HCT116 (cell line): ENCODE data around the gene SOBP. TPM values are rescaled to one million over a fixed set of nuclear protein-coding genes. Genes with fewer than 3 reads are reported as not detected.

ENCODE experiments used
- ATAC-seq: fragments of 200-7000 bp; cut with Tn5 transposase; 2 replicates; pipeline ENCODE4 v1.9.1; 2020; ENCODE audit warnings: mild to moderate bottlenecking, moderate library complexity
- BruUV-seq: library from RNA; stranded (reverse); fragments of 400-500 nt; replicated peaks from 2 replicates; lab custom pipeline; 2021; lab: Mats Ljungman, UMichigan
- CTCF ChIA-PET: fragments of 300-600 bp; sonication (Branson Sonifier 250); formaldehyde crosslinking; loops from one replicate; lab custom pipeline; 2021; ENCODE audit warnings: antibody characterized with exemption; lab: Charles Lee
- POLR2A ChIA-PET: fragments of 300-600, 350-600 bp; sonication (Branson Sonifier 250); formaldehyde crosslinking; loops from one replicate; lab custom pipeline; 2021; ENCODE audit warnings: antibody characterized with exemption; lab: Charles Lee
- RAD21 ChIA-PET, 2 experiments: fragments of 300-600 bp; sonication (Branson Sonifier 250); formaldehyde crosslinking; loops; one replicate each; lab custom pipeline; 2023; ENCODE audit warnings: low total read pairs in 2 of 2; ENCODE audit not compliant: uncharacterized antibody in 2 of 2, unreplicated experiment in 2 of 2, low non-redundant PET in 1 of 2; lab: Charles Lee
- DNase-seq: peaks from one replicate; pipeline ENCODE4 v3.0.0-alpha.2; 2010; ENCODE audit warnings: low read depth, low spot score
- H2AFZ ChIP-seq: fragments of 200-600 bp; shearing (Covaris generic), sonication (generic); 2 replicates; pipeline ENCODE4 v1.6.1; 2017; ENCODE audit warnings: low read depth, mixed run types, mixed read lengths, antibody characterized with exemption, low read length; ENCODE audit not compliant: poor library complexity, severe bottlenecking
- H3K27ac ChIP-seq: 2 replicates; pipeline ENCODE4 v1.5.1; 2012; ENCODE audit warnings: low read depth, low read length
- H3K27me3 ChIP-seq: fragments of 200-600 bp; sonication (generic); 2 replicates; pipeline ENCODE4 v1.6.1; 2016; ENCODE audit warnings: mixed run types, low read length, mixed read lengths; ENCODE audit not compliant: insufficient read depth
- H3K36me3 ChIP-seq, 2 experiments: fragments of 200-500 bp in 1 of 2; fragments of 200-600 bp in 1 of 2; sonication (Bioruptor generic) in 1 of 2; sonication (generic) in 1 of 2; 2 replicates each; pipeline versions ENCODE4 v1.5.1 to v1.6.1; 2014 to 2016; ENCODE audit warnings: low read length in 2 of 2, inconsistent platforms in 1 of 2, mixed read lengths in 1 of 2, mixed run types in 1 of 2; ENCODE audit not compliant: insufficient read depth in 2 of 2, control insufficient read depth in 1 of 2
- H3K4me1 ChIP-seq, 2 experiments: fragments of 200-600 bp in 1 of 2; sonication (generic) in 1 of 2; 2 replicates each; pipeline versions ENCODE4 v1.5.1 to v1.6.1; 2012 to 2017; ENCODE audit warnings: low read length in 2 of 2, inconsistent platforms in 1 of 2, mild to moderate bottlenecking in 1 of 2, mixed read lengths in 1 of 2, mixed run types in 1 of 2, moderate library complexity in 1 of 2; ENCODE audit not compliant: insufficient read depth in 2 of 2, control insufficient read depth in 1 of 2
- H3K4me2 ChIP-seq: fragments of 200-600 bp; sonication (generic); 2 replicates; pipeline ENCODE4 v1.6.1; 2017; ENCODE audit warnings: mixed run types, low read length, mixed read lengths
- H3K4me3 ChIP-seq, 2 experiments: fragments of 200-600 bp in 1 of 2; sonication (generic) in 1 of 2; replicated peaks in 1 of 2; 2 replicates each; pipeline ENCODE4 v1.5.1; 2011 to 2016; ENCODE audit warnings: low read length in 2 of 2, control low read depth in 1 of 2, low read depth in 1 of 2, mild to moderate bottlenecking in 1 of 2, mixed read lengths in 1 of 2, mixed run types in 1 of 2
- H3K79me2 ChIP-seq: fragments of 200-600 bp; sonication (generic); 2 replicates; pipeline ENCODE4 v1.6.1; 2017; ENCODE audit warnings: mild to moderate bottlenecking, mixed run types, low read length, moderate library complexity, mixed read lengths; ENCODE audit not compliant: insufficient read depth
- H3K9ac ChIP-seq: fragments of 200-600 bp; sonication (generic); 2 replicates; pipeline ENCODE4 v1.6.1; 2016; ENCODE audit warnings: low read length, mixed read lengths
- H3K9me2 ChIP-seq: fragments of 200-600 bp; sonication (generic), shearing (Covaris generic); 2 replicates; pipeline ENCODE4 v1.6.1; 2017; ENCODE audit warnings: mixed run types, mild to moderate bottlenecking, moderate library complexity; ENCODE audit not compliant: insufficient read depth
- H3K9me3 ChIP-seq, 2 experiments: fragments of 200-500 bp in 1 of 2; fragments of 200-600 bp in 1 of 2; sonication (Bioruptor generic) in 1 of 2; sonication (generic) in 1 of 2; 2 replicates each; pipeline ENCODE4 v1.6.1; 2014 to 2017; ENCODE audit warnings: low read length in 2 of 2, mixed read lengths in 2 of 2, inconsistent platforms in 1 of 2, low read depth in 1 of 2, mild to moderate bottlenecking in 1 of 2, mixed run types in 1 of 2, moderate library complexity in 1 of 2; ENCODE audit not compliant: control insufficient read depth in 1 of 2, insufficient read depth in 1 of 2
- H4K20me1 ChIP-seq: fragments of 200-600 bp; sonication (generic), shearing (Covaris generic); 2 replicates; pipeline ENCODE4 v1.6.1; 2017; ENCODE audit warnings: mixed run types, mild to moderate bottlenecking, moderate library complexity; ENCODE audit not compliant: insufficient read depth
- CBX3 ChIP-seq: IDR thresholded peaks from 2 replicates; pipeline ENCODE4 v1.6.1; 2012; ENCODE audit warnings: low read depth
- CTCF ChIP-seq, 3 experiments: fragments of 200-600 bp in 1 of 3; sonication (generic) in 1 of 3; IDR thresholded peaks in 2 of 3; conservative IDR thresholded peaks in 1 of 3; 2 replicates each; pipeline ENCODE4 v1.5.1; 2012 to 2017; ENCODE audit warnings: low read depth in 2 of 3, low read length in 2 of 3, antibody characterized with exemption in 1 of 3, borderline replicate concordance in 1 of 3, control low read depth in 1 of 3, mild to moderate bottlenecking in 1 of 3, mixed read lengths in 1 of 3, mixed run types in 1 of 3, moderate library complexity in 1 of 3; ENCODE audit not compliant: insufficient read depth in 1 of 3
- EGR1 ChIP-seq: IDR thresholded peaks from 2 replicates; pipeline ENCODE4 v1.6.1; 2012; ENCODE audit warnings: low read depth
- ELF1 ChIP-seq: IDR thresholded peaks from 2 replicates; pipeline ENCODE4 v1.6.1; 2012; ENCODE audit warnings: low read depth, borderline replicate concordance
- EZH2 ChIP-seq: fragments of 200-600 bp; sonication (generic); IDR thresholded peaks from 2 replicates; pipeline ENCODE4 v1.6.1; 2017; ENCODE audit warnings: antibody characterized with exemption, mixed run types
- JUND ChIP-seq: IDR thresholded peaks from 2 replicates; pipeline ENCODE4 v1.6.1; 2012
- MAX ChIP-seq: IDR thresholded peaks from 2 replicates; pipeline ENCODE4 v1.6.1; 2012
- POLR2A ChIP-seq: IDR thresholded peaks from 2 replicates; pipeline ENCODE4 v1.7.0; 2011; ENCODE audit warnings: borderline replicate concordance; ENCODE audit not compliant: insufficient read depth, insufficient read length; ENCODE audit errors: extremely low read depth
- RAD21 ChIP-seq: IDR thresholded peaks from 2 replicates; pipeline ENCODE4 v1.6.1; 2012; ENCODE audit warnings: low read depth, mild to moderate bottlenecking
- SIN3A ChIP-seq: IDR thresholded peaks from 2 replicates; pipeline ENCODE4 v1.6.1; 2012; ENCODE audit warnings: low read depth
- SP1 ChIP-seq: IDR thresholded peaks from 2 replicates; pipeline ENCODE4 v1.6.1; 2012; ENCODE audit warnings: low read depth
- TCF7L2 ChIP-seq: IDR thresholded peaks from 2 replicates; pipeline ENCODE4 v1.7.0; 2011; ENCODE audit warnings: borderline replicate concordance, inconsistent platforms; ENCODE audit not compliant: insufficient read depth, insufficient read length; ENCODE audit errors: extremely low read depth
- ZFX ChIP-seq: fragments of 450-650 bp; IDR thresholded peaks from 2 replicates; pipeline ENCODE4 v1.6.1; 2017
- intact Hi-C: fragments of 100-400 bp; cut with micrococcal nuclease; formaldehyde crosslinking; loops from 2 replicates; pipeline ENCODE4 v1.10.0; 2022
- total RNA-seq: library from RNA; stranded (reverse); gene quantifications from one replicate; pipeline ENCODE4 v1.2.1, GENCODE V29; 2021; ENCODE audit not compliant: unreplicated experiment

Gene SOBP
- total RNA-seq, 1 experiment from 2014 or later: 2.6 TPM

GRCh38 chr6:107590378-107590777 lies 100.5 kb downstream of the SOBP start:
- no TSS peak for BruUV-seq
- DNase-seq: no peak
- no peak overlapping the region for H3K27ac ChIP-seq

GRCh38 chr6:107591346-107591745 lies 101.4 kb downstream of the SOBP start:
- RAD21 ChIA-PET: no interaction called here

More at GRCh38 chr6:107590378-107590777, 100.5 kb downstream of the SOBP start:
- no peak overlapping the region for H2AFZ ChIP-seq
- CTCF ChIA-PET: no interaction called here
- H3K27me3 ChIP-seq: no peaks in the 10 kb centered on the region
- no peaks in the 10 kb centered on the region for H3K79me2 ChIP-seq
- H4K20me1 ChIP-seq: no peaks in the 10 kb centered on the region
- no peaks in the 10 kb centered on the region for H3K36me3 ChIP-seq
- H3K9me2 ChIP-seq: no peaks in the 10 kb centered on the region
- no peak overlapping the region for H3K4me2 ChIP-seq
- RAD21 ChIA-PET: no interaction called here
- intact Hi-C loops: no loop called here
- ATAC-seq: no peak
- H3K4me1 ChIP-seq: no peaks in the 10 kb centered on the region
- POLR2A ChIA-PET: no interaction called here
- no peak overlapping the region for H3K9ac ChIP-seq
- no peak overlapping the region for H3K4me3 ChIP-seq
- H3K9me3 ChIP-seq: no peaks in the 10 kb centered on the region
- no peak for TF ChIP-seq ELF1
- TF ChIP-seq, all 23 proteins: peak for 0

GRCh38 chr6:107592806-107593205 lies 102.9 kb downstream of the SOBP start:
- no peak overlapping the region for H3K27ac ChIP-seq
- no TSS peak for BruUV-seq
- RAD21 ChIA-PET: no interaction called here
- no peak overlapping the region for H3K9ac ChIP-seq
- H4K20me1 ChIP-seq: no peaks in the 10 kb centered on the region
- no peak for TF ChIP-seq POLR2A
- TF ChIP-seq CBX3: no peak
- TF ChIP-seq SP1: no peak
- TF ChIP-seq EGR1: no peak
- TF ChIP-seq MAX: no peak
- TF ChIP-seq TCF7L2: no peak
- no peak for TF ChIP-seq EZH2
- no peak for TF ChIP-seq ELF1
- no peak for TF ChIP-seq SIN3A
- TF ChIP-seq CTCF (IDR thresholded peaks at IDR 0.05 in 2 of 3, conservative IDR thresholded peaks at IDR 0.05 in 1 of 3; ENCODE audit: borderline replicate concordance in 1 of 3, insufficient read depth in 1 of 3, low read depth in 2 of 3, low read length in 2 of 3): no peak
- no peaks in the 10 kb centered on the region for H3K9me3 ChIP-seq
- no peaks in the 10 kb centered on the region for H3K9me2 ChIP-seq
- CTCF ChIA-PET: no interaction called here
- no peak overlapping the region for H3K4me2 ChIP-seq
- H2AFZ ChIP-seq: no peak overlapping the region
- no peaks in the 10 kb centered on the region for H3K36me3 ChIP-seq
- no peak for DNase-seq
- POLR2A ChIA-PET: no interaction called here
- no peaks in the 10 kb centered on the region for H3K4me1 ChIP-seq
- no peak for ATAC-seq
- no peaks in the 10 kb centered on the region for H3K27me3 ChIP-seq
- no peak overlapping the region for H3K4me3 ChIP-seq
- intact Hi-C loops: no loop called here
- H3K79me2 ChIP-seq: no peaks in the 10 kb centered on the region

More at GRCh38 chr6:107591346-107591745, 101.4 kb downstream of the SOBP start:
- Histone ChIP-seq H3K4me2 (no peak overlapping the region), H3K27me3 (no peaks in the 10 kb centered on the region), H3K79me2 (no peaks in the 10 kb centered on the region), H3K4me3 (no peak overlapping the region), H3K9ac (no peak overlapping the region), H3K36me3 (no peaks in the 10 kb centered on the region), H3K27ac (no peak overlapping the region), H2AFZ (no peak overlapping the region), H3K4me1 (no peaks in the 10 kb centered on the region), H3K9me2 (no peaks in the 10 kb centered on the region), H3K9me3 (no peaks in the 10 kb centered on the region), H4K20me1 (no peaks in the 10 kb centered on the region)
- CTCF ChIA-PET: no interaction called here
- intact Hi-C loops: no loop called here
- POLR2A ChIA-PET: no interaction called here
- TF ChIP-seq EGR1: no peak
- TF ChIP-seq ZFX: no peak
- TF ChIP-seq JUND: no peak
- no peak for TF ChIP-seq RAD21
- ATAC-seq (no peak), DNase-seq (no peak)
- BruUV-seq: no TSS peak
